Stimulated activated CD4-positive, alpha-beta T cell treated with anti-CD3 and anti-CD28 coated beads, Interleukin-12 subunit alpha, Interleukin-12 subunit beta, amount 100 ng/mL, for 48 hours (primary cell): ENCODE measurements around the gene TPGS1.
"Not testable (repeated sequence)": the region's sequence is repeated elsewhere in the genome, so short reads cannot be mapped to it uniquely, and the experiment has no call there.

Experiments
- DNase-seq, 3 donors: peaks; one replicate each; pipeline ENCODE4 v3.0.0-alpha.2; 2020; ENCODE audit warnings: low read depth in 2 of 3, low spot score in 1 of 3

Gene TPGS1

DNA sequence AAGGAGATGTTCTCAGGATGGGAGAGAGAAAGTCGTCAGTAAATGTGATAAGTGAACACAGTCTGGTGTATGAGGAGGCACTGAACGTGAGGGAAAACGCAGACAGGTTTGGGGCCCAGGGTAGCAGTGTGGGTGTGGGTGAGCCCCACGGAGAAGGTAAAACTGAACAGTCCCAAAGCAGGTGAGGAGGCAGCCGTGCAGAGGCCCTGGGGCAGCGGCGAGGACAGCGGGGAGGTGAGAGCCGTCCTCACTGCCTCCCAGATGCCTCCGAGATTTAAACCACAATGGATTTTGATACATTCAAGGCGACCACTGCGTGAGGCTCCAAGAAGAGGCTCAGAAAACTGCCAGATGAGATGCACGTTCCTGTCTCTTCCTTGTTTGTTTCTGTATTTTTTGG, 31.9 kb upstream of the TPGS1 start:
- DNase-seq, result no peak

DNA sequence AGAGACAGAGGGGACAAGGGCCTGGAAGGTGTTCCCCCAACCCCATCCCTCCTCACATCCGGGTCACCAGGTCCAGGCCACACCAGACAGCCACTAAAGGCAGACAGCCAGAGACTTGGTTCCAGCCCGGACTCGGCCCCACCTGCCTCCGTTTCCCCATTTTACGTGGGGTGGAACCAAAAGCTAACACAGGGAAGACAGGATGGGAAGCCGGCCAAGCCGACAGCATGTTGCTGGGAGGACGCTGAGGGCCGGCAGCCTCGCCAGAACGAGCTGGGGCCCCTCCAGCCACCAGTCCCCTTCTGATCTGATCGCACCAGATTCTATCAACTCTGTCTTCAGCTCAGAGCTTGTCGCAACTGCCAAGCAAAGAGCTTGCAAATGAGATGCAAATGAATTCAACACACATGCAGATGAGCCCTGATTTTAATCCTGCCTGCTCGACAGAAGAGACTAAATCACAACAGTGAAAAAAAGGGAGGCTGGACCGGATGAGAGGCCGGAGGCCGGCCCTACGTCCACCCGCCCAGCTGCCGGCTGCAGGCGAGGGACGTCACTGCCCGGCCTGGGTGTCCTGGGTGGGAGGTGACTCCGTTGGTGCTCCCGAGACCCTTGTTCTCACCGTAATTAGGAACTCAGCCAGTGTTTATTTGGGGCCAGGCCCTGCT, 28.9 kb upstream of the TPGS1 start:
- no peak for DNase-seq

DNA sequence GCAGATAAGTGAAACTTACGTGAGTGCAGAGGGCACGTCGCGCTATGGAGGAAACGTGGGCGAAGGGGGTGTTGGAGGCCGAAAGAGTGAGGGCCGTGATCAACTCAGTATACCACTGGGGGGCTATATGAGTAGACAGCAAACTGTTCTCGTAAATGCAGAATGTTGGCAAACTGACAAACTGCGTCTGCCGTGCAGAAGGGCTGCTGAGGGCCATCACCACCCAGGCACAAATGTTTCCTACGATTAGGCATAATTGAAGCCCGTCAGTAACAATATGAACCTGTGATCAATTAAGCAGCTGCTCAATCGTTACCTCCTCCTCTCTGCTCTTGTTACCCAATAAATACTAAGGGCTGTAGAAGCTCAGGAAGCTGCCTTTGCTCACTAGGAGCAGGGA, 28.3 kb upstream of the TPGS1 start:
- DNase-seq, result no peak

DNA sequence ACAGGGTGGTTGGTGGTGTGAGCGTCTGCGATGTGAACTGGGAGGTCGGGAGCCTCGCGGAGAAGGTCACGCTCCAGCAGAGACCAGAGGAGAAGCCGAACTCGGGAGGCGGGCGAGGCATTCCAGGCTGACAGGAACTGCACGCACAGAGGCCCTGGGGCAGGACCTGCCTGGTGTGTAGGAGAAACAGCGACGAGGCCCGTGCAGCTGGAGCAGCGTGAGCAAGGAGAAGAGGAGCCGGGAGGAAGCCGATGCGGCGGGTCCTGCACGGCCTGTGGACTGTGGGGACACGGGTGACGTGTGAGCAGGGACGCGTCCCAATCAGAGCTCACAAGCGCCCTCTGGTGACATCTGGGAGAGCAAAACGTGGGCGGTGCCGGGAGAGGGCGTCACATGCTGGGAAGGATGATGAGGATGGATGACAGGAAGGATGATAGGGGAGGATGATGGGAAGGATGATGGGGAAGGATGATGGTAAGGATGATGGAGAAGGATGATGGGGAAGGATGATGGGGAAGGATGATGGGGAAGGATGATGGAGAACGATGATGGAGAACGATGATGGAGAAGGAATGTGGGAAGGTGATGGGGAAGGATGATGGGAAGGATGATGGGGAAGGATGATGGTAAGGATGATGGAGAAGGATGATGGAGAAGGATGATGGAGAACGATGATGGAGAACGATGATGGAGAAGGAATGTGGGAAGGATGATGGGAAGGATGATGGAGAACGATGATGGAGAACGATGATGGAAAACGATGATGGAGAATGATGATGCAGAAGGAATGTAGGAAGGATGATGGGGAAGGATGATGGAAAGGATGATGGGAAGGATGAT, 27.1 kb upstream of the TPGS1 start:
- peak; percentile 26 to 41 (median 29) for DNase-seq

DNA sequence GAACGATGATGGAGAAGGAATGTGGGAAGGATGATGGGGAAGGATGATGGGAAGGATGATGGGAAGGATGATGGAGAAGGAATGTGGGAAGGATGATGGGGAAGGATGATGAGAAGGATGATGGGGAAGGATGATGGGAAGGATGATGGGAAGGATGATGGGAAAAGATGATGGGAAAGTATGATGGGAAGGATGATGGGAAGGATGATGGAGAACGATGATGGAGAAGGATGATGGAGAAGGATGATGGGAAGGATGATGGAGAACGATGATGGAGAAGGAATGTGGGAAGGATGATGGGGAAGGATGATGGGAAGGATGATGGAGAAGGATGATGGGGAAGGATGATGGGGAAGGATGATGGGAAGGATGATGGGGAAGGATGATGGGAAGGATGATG, 26.2 kb upstream of the TPGS1 start:
- not testable (repeated sequence) for DNase-seq

DNA sequence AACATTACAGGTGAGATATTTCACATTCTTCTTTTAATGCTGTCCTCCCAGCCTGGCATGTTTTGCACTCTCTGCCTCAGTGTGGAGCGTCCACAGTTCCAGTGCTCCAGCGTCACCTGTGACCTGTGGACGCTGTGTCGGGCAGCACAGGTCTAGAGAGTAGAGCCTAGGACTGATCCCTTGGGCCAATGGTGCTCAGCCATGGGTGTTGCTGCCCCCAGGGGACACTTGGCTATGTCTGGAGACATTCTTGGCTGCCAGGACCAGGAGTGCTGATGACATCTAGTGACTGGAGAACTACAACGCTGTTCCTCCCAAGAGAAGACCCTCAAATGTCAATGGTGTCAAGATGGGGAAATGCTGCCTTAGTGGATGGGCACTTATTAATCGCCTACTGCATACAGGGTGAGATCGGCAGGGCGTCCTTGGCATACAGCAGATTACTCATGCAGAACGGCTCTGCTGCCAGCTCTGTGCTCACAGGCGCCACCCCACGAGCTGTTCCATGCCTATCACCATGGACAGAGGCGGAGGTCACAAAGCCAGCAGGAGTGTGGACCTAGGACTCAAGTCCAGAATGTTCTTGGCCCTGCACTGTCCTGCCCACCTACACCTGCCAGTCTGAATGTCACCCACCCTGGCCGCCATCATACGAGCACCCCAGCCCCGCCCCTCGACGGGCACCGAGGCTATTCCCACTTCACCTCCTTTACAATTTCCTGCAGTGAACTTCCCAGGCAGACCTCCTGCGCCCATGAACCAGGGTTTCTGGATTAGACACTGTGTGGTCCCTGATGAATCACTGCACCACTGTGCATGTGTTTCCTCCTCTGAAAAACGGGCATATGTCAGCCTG, 24.9 kb upstream of the TPGS1 start:
- no peak for DNase-seq

DNA sequence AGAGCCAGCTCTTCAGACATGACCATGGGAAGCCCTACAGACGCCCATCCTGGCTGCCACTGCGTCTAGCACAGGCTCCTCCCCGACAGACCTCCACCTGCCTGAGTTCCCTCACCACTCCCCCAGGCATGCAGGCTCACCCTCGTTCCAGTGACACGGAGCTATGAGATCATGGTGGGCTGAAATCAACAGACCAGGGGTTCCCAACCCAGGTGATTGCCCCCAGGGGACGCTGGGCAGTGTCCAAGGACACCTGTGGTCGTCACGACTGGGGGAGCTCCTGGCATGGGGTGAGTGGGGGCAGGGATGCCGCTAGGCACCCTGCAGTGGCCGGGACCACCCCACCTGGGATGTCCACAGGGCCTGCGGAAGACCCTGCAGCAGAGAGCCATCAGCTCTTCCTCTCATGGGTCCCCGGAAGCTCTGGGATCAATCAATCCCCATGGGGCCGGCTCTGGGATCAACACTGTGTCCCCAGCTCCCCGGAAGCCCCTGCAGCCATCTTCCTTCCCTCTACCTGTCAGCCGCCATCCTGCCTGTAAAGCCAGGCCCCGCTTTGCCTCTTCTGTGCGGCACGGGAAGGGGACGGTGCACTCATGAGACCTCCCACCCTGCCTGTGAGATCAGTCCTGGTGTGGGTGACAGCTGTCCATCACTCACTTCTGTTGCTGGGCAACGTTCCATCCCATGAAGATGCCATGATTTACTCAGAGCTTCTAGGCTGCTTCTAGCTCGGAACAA, 23.8 kb upstream of the TPGS1 start:
- no peak for DNase-seq

DNA sequence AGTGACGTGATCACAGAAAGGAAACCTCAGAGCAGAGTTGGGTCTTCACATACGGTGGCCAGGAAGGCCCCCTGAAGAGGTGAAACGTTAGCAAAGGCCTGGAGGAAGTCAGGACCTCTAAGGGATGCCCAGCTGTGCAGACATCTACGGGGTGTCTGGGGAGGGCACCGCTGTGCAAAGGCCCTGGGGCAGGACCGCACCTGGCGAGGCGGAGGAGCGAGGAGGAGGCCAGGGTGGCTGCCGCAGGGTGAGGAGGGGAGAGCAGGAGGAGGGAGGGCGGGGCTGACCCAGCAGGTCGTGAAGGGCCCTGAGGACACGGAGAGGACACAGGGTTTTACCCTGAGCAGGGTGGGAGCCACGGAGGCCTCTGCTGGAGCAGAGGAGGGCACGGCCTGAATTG, 22.8 kb upstream of the TPGS1 start:
- DNase-seq, result no peak

DNA sequence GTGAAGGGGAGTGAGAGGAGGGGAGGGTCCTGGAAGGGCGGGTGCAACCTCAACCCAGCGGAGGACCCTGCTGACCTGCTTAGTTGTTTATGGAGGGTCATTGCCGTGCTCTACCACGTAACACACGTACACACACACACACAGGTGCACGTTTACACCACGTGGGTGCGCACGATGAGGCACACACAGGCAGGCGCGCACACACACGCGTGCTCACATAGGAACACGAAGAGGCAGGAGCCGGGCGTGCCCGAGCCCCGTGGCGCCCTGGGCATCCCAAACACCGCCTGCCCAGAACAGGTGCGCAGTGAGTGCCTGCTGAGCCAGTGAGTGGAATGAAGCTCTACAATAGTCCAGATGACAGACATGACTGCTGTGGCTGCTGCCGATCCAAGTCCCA, 22.2 kb upstream of the TPGS1 start:
- DNase-seq, result no peak

DNA sequence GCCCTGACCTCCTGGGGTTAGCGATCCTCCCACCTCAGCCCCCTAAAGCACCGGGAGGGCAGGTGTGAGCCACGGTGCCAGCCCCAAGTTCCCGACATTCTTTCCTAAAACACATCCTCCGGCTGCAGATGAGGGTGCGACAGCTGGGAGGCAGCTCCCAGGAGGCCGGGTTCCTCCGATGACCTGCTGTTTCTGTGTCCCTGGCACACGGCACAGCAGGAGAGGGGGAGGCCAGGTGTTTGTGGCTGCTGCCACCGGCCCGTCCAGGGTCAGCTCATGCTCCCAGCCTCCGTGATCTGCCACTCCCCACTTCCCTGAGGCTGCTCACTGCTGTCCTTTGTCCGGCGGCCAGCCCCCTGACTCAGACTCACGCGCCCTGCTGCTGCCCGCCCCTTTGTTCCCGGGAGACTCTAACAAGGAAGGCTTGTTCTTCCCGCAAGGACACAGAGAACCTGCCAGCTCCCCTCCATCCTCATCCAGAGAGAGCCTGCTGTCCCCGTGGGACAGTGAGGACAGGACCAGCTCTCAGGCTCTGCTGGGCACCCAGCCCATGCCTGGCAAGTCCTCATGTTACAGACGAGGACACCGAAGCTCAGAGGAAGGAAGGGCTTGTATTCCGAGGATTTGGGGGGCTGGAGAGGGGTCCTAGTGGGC, 21.6 kb upstream of the TPGS1 start:
- DNase-seq, result no peak

DNA sequence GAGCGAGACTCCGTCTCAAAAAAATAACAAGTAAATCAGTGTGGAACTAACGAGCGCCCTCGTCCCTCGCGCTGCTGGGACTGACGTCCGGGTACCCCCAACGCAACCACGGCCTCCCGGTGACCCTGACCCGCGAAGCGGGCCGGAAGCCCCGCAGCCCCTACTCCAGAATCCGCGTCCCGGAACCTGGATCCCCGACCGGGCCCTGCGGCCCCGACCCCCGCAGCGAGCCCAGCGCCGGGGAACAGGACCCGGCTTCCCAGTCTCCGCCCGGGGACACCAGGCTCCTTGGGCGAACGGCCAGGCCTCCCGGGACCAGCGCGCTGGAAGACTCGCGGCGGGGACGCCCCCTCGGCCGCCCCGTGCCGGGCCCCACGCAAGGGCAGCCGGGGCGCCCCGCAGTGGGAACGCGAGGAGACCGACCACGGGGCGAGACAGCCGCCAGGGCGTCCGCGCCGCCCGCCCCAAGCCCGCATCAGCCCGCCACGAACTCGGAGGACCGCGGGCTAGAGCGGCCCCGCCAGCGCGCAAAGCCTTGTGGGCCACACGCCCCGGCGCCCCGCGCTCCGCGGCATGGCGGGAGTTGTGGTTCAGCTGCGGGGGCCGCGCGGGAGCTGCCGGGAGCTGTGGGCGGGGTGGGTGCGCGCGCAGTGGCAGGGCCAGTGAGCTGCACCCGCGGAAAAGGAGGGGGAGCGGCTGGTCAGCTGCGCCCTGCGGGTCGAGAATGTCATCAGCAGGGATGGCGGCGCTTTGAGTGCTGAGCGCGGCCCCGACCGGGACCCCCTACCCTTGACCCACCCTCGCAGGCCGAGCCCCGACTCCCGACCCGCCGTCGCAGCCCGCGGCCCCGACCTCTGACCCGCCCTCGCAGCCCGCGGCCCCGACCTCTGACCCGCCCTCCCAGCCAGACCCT, 18.5 kb upstream of the TPGS1 start:
- peak; percentile 82 to 92 (median 86) for DNase-seq

DNA sequence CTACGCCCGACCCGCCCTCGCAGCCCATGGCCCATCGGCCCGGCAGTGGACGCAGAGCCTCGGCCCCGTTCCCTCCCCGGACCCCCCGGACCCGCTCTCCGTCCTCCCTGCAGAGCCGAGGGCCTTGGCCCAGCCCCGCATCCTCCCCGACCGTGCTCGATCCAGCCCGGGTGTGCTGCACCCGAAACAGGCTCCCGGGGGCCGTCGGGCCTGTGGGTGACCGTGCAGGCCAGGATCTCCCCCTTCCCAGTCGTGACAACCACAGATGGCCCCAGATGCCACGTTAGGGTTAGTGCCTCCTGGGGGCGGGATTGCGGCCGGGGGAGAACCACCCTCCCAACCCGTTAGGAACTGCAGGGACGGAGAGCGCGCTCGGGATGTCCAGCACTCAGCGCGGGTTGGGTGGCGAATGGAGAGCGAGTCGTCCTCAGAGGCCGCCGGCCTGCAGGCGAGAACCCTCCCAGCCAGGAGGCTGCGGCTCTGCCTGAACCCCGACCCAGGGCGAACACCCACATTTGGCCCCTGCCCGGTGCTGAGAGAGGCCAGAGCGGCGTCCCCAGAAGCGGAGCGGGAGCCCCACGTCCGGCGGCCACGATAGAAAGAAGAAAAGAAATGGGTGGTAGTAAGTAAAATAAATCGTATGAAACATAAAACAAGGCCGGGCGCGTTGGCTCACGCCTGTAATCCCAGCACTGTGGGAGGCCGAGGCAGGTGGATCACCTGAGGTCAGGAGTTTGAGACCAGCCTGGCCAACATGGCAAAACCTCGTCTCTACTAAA, 17.7 kb upstream of the TPGS1 start:
- no peak for DNase-seq

DNA sequence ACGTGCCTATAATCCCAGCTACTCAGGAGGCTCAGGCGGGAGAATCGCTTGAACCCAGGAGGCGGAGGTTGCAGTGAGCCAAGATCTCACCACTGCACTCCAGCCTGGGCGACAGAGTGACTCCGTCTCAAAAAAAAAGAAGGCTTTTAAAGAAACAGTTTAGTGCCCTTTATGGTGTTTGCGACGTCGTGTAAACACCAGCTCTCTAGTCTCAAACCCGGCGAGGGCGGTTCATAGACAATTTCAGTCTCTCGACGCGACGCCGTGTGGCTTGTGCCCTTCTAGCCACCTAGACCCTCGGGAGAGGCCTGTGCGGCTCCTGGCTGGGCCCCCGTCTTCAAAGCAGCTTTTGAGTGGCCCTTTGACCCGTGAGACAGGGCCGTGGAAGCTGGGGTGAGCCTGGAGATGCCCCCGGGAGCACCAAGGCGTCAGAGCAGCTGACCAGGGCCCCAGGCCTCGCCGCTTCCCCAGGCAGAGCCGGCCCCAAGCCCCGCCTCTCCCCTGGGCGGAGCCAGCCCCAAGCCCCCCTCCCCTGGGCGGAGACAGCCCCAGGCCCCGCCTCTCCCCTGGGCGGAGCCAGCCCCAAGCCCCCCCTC, 16.1 kb upstream of the TPGS1 start:
- DNase-seq, result no peak

DNA sequence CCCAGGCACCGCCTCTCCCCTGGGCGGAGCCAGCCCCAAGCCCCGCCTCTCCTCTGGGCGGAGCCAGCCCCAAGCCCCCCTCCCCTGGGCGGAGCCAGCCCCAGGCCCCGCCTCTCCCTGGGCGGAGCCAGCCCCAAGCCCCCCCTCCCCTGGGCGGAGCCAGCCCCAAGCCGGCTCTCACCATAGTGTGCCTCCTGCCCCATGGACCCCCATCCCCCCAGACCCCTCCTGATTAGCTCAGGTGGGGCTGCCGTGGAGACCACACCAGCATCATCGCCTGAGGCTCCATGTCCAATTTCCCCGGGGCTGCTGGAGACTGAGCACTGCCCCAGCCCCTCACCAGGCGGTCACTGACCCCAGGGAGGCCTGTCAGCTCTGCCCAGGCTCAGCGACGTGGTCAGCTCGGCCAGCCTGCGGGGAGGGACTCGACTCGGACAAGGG, 15.2 kb upstream of the TPGS1 start:
- DNase-seq, result peak in 1 of 3 donors; percentile 37

DNA sequence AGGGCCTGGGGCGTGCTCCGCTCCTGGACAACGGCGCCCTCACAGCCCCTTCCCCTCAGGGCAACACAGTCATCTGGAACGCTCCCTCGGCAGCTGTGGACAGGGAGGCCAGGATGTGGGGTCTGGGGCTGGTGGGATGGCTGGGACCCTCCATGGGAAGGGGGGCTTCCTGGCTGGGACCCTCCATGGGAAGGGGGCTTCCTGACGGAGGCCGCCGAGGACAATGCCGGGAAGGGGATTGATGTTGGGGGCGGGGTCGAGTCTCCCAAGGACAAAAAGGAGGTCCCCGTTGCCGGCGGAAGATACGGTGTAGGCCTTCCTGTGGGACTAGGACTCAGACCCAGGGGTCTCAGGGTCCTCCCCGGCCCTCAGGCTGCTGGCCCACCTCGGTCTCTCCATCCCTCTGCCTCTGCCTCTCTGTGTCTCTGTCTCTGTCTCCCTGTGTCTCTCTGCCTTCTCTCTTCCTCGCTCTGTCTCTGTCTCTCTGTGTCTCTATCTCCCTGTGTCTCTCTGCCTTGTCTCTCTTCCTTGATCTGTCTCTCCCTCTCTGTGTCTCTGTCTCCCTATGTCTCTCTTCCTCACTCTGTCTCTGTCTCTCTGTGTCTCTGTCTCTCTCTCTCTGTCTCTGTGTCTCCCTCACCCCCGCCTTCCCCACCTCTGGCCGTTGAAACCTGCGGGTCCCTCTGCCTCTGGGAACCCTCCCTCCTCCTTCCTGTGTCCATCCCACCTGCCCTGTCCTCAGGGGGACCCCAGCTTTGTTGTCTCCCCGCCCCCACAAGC, 13.7 kb upstream of the TPGS1 start:
- DNase-seq, result no peak

DNA sequence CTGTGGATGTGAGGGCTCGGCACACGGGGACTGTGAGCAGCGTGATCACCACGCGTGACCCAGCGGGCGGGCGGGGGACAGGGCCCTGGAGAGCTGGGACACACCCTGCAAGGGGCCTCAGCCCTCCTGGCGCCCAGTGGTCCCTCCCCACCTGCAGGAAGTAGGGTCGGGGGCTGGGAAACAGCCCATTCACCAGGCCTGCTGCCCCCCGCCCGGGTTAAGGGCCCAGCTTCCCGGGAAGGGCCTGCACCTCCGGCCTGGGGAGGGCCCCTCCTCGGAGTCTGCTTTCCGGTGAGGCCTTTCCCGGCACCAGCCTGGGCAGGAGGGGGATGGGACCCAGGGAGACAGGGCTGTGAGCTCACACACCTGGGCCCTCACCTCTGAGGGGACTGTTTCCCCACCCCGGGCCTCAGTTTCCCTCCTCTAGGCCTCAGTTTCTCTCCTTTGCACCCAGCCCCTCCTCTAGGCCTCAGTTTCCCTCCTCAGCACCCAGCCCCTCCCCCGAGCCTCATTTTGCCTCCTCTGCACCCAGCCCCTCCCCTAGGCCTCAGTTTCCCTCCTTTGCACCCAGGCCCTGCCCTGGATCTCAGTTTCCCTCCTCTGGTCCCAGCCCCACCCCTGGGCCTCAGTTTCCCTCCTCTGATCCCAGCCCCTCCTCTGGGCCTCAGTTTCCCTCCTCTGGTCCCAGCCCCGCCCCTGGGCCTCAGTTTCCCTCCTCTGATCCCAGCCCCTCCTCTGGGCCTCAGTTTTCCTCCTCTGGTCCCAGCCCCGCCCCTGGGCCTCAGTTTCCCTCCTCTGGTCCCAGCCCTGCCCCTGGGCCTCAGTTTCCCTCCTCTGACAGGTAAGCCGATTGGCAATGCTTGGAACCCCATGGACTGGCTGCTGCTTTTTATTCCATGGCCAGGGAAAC, 12.9 kb upstream of the TPGS1 start:
- no peak for DNase-seq

DNA sequence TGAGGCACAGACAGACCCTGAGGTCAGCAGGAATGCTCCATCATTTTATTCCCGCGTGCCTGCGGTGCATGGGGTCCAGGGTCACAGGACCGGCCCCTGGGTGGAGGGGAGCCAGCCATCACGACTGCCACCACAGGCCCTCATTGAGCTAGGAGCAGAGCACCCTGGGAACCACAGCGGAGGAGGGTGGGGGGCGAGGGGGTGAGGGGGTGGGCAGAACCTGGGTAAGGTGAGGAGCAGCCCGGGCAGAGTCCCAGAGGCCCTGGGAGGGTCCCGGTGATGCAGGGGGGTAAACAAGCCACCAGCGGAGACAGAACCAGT, 12.3 kb upstream of the TPGS1 start:
- no peak for DNase-seq
